GM19463 (cell line): ENCODE results near the gene JAKMIP2.
"Not testable (repeated sequence)": the region's sequence is repeated elsewhere in the genome, so short reads cannot be mapped to it uniquely, and the experiment has no call there.

Source experiments
- ATAC-seq: cut with Tn5 transposase; IDR thresholded peaks from one replicate; pipeline ENCODE4 v1.9.1; 2021; ENCODE audit warnings: mild to moderate bottlenecking, moderate library complexity; ENCODE audit not compliant: unreplicated experiment

JAKMIP2 gene

DNA sequence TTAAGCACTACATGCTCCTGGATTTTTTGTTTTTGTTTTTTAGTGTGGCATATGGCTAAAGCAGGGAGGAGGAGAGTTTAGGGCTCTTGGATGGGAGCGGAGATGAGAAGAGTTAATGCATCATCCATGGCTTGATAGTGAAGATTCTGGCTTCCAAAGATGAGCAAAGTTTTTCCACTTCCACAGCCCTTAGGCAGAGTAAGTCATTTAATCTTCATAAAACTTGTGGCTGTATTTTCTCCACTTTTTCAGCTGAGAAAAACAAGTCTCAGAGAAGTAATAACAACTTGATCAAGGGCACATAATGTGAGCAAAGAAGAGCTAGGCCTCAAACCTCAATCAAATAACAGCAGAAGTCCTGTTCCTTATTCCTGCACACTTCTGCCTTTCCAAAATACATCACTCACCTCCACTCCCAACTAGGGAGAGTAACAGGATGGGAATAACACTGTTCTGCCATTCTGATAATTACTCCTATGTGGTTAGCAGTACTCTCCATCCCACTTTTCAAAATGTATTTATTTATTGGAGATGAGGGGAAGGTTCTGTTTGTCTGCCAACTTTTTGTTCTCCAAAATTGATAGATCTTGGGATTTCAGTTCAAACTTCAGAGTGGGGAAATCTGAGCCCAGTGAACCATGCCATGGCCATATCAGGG lies 218.9 kb downstream of the JAKMIP2 start:
- ATAC-seq, result no peak

DNA sequence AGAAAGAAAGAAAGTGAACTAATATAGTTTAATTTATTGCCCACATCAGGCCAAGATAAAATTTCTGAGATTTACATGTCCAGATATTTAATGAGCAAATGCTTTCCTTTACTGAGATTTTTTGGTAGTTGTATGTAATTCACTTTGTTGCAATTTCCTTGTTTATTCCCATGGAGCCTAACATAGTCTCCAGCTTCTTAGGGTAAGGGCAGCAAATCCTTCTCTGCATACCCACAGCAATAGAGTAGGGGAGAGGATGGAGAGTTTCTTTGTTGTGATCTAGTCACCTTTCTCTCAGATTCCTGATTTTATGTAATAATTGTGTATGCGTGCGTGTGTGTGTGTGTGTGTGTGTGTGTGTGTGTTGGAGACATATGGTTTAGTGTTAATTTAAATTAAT lies 221.1 kb downstream of the JAKMIP2 start:
- ATAC-seq, result no peak

DNA sequence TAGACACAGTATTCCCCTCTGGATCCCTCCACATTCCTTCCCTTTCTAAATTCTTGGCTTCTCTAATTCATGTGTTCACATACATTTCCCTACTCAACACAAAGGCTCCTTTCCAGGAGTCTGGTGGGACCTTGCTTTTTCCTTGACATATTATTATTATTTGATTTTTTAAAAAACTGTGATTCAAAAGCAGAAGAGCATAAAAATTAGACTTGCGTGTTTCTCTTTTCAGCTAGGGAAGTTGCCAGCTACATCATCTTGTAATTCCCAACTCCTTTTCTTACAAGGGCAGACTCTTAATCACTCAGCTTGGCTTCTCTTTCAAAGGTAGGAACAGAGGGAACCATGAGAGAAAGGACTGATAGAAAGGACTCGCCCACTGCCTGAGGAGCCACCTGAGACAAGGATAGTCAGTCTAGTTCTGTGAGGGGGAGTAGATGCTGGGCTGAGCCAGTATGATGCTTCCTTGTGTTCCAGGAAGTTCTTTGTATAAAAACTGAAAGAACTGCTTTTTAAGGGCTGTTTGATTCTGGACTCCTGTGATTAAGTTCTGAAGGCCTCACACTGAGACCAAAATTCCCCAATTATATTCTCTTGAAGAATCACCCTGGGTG lies 221.7 kb downstream of the JAKMIP2 start:
- ATAC-seq, result no peak

DNA sequence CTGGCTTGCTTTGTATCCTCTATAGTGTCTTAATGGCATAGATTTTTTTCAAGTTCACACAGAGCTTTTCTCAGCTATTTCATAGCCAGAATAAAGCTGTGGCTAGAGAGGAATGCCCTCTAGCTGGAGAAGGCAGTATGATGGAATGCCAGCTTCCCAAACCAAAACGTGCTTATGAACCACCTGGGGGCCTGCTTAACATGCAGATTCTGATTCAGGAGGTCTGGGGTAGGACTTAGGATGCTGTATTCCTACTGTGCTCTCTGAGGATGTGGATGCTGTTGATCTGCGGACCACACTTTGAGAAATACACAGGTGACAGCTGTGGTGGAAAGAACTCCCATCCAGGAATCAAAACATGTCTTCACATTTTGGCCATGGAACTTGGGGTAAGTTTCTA lies 222.8 kb downstream of the JAKMIP2 start:
- ATAC-seq, result no peak

DNA sequence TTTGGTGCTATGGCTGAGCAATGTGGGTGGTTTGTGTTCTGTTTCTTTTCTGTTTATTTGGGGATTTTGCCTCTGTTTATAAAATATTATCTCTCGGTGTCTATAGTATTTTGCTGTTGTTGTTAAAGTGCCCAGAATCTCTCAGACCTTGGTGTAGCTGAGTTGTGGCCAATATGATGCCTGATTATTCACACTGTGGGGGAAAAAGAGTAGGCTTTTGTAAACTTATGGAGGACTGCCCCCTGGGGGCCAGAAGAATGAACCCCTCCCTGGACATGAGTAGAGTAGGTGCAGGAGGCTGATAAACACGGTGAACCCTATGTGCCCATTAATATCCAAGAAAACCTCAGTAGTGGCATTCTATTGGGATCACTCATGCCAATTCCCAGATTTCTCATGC lies 223.7 kb downstream of the JAKMIP2 start:
- peak; percentile 77 for ATAC-seq

DNA sequence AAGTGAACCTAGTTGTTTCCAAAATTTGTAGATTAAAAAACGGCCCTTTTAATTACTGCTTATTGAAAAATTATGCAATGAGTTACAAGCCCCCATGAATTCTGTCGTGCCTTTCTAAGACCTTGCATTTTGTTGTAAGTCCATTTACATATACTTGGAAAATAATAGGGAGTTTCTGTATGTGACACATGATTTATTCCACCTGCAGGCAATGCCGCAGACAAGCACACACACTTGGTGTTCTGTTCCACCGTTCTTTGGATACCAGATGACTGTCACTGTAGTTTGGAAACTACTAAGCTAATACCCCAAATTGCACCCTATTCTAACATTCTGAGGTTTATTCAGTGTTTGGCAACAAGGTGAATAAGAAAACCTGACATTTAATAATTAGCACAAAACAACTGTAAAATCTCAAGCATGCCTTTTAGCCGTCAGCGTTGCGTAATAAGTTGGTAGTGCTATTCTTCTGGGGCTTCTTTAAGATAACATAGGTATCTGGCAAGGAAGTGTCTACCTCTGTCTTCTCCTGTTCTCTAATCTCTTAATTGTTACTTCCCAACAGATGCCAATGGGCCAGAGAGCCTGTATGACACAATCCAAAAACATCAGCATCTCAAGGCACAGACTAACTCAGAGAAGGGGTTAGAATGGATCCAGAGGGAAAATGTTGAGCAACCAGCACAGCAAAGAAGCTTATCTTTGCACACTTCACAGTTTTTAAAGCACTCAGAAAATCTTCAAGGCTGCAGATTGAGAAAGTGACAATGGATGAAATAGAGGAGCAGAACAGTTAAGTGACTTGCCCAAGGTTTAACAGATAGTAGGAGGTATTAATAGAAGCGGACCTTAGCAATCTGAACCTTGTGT lies 224.4 kb downstream of the JAKMIP2 start:
- ATAC-seq, result no peak

DNA sequence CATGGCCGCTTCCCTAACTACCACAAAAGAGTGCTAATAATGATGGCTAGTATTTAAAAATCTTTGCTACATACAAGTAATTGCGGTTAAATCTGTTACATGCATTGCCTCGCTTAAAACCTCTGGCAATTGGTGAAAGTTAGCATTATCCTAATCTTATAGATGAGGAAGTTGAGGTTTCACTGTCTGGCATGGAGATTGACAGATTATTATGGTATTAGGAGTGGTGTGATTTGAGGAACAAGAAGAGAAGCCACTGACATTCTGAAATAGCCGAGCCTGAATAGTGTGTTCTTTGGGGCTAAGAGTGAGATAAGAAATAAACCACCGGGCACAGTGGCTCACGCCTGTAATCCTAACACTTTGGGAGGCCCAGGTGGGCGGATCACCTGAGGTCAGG lies 227.4 kb downstream of the JAKMIP2 start:
- ATAC-seq, result no peak

DNA sequence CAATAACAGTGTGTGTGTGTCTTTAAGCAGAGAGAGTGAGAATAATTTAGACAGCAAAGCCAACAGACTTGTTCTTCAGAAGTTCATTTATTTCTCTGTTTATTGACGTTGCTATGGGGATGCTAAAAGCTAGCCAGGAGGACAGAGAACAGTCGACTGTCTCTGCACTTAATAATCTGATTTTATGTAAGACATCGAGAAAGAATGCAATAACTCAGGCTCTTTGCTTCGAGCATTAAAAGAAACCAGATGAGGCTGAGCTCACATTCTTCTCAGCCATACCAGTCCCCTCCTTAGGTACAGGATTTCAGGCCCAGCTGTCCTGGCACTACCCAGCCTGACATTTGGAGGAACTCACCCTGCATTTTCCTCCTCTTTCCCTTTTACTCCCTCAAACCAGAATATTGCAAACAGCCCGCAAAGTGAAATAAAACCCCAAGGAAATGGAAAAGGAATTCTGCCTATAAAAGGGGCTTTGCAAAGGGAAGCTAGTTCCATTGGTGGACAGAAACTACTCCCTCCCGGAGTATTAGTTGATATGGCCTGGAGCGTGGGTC lies 228.2 kb downstream of the JAKMIP2 start:
- ATAC-seq, result no peak

DNA sequence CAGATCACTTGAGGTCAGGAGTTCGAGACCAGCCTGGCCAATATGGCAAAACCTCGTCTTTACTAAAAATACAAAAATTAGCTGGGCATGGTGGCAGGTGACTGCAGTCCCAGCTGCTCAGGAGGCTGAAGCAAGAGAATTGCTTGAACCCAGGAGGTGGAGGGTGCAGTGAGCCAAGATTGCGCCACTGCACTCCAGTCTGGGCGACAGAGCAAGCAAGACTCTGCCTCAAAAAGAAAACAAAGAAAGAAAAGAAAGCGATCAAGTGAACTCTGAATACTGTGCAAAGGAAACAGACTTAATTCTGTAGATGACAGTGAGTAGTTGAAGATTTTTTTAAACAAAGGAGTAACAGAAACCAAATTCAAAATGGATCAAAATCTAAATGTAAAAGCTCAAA lies 228.7 kb downstream of the JAKMIP2 start:
- ATAC-seq, result not testable (repeated sequence)

DNA sequence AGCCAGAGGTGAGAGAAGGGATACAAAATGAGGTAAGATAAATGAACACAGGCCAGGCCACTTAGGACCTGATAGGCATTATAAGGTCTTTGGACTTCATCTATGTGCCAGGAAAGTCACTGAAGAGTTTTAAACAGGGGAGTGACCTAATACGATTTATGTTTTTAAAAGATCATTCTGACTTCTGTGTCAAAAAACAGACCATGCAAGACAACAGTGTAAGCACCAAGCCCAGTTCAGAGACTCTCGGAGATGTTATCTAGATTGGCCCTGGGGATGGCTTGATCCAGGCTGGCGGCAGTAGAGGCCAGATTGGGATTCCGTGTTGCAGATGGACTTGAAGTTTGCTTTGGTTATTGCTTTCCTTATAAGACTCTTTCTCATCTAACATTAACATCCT lies 229.6 kb downstream of the JAKMIP2 start:
- ATAC-seq, result no peak

DNA sequence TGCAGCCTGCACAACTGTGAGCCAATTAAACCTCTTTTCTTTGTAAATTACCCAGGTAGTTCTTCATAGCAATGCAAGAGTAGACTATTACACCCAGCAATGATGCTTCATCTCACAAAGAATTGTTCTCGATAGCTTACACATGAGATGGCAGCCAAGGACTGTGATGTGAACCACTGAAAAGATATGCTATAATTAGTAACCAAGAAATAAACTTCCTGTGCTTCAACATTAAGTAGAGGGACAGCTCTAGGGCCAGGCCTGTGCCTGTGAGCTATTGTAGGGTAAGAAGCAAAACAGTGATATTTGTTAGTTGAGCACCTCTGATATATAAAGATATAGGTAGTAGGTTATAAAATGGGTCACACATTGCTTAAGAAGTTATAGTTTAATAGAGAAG lies 230.9 kb downstream of the JAKMIP2 start:
- no peak for ATAC-seq

DNA sequence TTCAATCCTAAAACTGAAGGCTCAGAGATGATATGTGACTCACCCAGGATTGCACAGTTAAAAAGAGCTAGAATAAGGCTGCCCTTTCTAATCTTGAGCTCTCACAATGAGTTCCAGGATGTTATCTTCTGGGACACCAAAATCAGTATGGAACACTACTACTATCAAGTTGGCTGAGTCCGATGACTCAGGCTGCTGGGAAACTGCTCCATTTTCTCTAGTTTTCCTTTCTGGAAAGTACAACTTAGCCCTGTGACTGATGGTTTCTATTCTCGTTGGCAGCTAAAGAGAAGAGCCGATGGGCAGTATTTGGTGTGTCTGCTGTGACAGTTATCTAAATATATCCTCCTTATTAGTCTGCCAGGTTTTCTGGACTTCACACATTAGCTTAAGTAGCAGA lies 234.8 kb downstream of the JAKMIP2 start:
- ATAC-seq, result no peak

DNA sequence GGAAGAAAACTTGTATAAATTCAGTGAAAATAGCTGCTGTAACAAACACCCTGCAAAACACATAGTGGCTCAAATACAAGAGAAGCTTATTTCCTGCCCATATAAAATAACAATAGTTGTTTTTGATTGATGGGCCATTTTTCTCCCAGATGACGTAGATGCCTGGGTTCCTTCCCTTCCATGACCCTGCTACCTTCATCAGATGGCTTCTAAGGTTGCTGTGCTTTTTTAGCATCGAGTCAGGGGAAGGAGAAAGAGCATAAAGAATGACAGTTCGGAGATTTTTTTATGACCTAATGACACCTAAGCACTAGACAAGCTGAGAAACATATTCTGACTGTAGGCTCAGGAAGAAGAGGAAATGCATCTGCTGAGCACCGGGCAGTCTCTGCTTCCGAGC lies 238.0 kb downstream of the JAKMIP2 start:
- no peak for ATAC-seq

DNA sequence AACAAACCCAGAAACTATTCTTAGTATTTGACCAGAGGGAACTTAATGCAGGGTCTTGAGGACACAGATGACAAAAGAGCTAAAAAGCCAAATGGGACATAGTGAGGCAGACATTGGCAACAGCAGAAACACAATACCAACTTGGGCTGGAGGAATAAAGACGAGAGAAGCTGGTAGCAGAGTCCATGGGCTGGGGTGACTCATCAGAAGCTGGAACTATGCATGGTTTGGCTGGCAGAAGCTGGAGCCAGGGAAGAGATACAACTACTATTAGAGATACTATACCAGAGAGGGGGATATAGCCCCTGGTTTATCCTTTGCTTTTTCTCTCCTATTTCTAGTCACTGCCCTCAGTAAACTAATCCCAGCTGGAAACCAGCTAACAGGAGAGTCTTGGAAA lies 243.5 kb downstream of the JAKMIP2 start:
- ATAC-seq, result no peak

DNA sequence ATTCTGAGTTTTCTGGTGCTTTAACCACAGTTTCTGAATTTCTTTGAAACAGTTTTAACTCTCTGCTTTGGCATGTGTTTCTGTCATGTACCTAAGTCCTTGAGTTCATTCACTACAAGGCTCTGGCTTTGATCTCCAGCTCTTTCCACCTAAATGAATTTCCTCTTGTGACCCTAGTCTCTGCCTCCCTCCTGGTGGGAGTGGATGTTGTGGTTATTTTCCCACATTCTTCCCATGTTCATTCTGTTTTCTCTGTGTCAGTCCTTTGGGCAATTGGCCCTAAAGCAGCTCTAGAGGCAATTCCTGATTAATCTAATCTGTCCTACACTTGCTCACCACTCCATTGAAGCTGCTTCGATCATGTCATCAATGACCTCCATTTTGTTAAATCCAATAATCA lies 244.3 kb downstream of the JAKMIP2 start:
- no peak for ATAC-seq
